ENCODE data around the gene ZNF507.

DNA sequence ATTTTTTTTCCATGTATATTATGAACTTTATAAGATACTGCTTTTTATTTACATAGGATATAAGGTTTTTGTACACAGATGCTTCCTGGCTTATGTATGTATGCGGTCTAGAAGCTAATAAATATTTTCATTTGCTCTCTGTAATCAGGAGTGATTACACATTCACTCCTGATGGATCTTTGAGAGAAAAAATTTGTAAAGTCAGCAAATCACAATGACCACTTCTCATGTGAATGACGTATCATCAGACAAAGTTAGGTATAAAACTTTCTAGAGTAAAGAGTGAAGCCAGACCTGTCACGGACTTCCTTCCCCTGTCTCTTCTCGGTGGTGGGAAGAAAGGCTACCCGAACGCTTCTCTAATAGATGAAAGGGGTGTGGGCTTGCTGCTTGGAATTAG lies 91.3 kb downstream of the ZNF507 start:
- TF ChIP-seq, protein P1, sequence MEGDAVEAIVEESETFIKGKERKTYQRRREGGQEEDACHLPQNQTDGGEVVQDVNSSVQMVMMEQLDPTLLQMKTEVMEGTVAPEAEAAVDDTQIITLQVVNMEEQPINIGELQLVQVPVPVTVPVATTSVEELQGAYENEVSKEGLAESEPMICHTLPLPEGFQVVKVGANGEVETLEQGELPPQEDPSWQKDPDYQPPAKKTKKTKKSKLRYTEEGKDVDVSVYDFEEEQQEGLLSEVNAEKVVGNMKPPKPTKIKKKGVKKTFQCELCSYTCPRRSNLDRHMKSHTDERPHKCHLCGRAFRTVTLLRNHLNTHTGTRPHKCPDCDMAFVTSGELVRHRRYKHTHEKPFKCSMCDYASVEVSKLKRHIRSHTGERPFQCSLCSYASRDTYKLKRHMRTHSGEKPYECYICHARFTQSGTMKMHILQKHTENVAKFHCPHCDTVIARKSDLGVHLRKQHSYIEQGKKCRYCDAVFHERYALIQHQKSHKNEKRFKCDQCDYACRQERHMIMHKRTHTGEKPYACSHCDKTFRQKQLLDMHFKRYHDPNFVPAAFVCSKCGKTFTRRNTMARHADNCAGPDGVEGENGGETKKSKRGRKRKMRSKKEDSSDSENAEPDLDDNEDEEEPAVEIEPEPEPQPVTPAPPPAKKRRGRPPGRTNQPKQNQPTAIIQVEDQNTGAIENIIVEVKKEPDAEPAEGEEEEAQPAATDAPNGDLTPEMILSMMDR (IDR thresholded peaks at IDR 0.05; ENCODE audit: low read depth, low read length), result no peak
- no peak for TF ChIP-seq POLR2A (IDR thresholded peaks at IDR 0.05; ENCODE audit: extremely low read depth, insufficient read length)

Measured in NB4 (cell line).